GM23248 (cell line): Measurements from ENCODE around the gene ZDHHC6. TPM values are rescaled to one million over a fixed set of nuclear protein-coding genes. Genes with fewer than 3 reads are reported as not detected.

Source experiments
- DNase-seq: peaks from one replicate; pipeline ENCODE4 v3.0.0-alpha.2; 2015
- H2AFZ ChIP-seq: fragments of 200-600 bp; sonication (generic); 2 replicates; pipeline ENCODE4 v1.6.1; 2016; ENCODE audit warnings: antibody characterized with exemption
- H3F3A ChIP-seq: fragments of 200-600 bp; sonication (generic); 2 replicates; pipeline ENCODE4 v1.6.1; 2016; ENCODE audit warnings: mild to moderate bottlenecking, antibody characterized with exemption, mixed run types; ENCODE audit not compliant: insufficient read depth
- H3K27ac ChIP-seq: fragments of 200-600 bp; sonication (generic); 2 replicates; pipeline ENCODE4 v1.5.1; 2016; ENCODE audit warnings: mild to moderate bottlenecking
- H3K27me3 ChIP-seq: fragments of 200-600 bp; sonication (generic); replicated peaks from 2 replicates; pipeline ENCODE4 v1.6.1; 2016; ENCODE audit warnings: mild to moderate bottlenecking; ENCODE audit not compliant: insufficient read depth
- H3K36me3 ChIP-seq: fragments of 200-600 bp; sonication (generic); 2 replicates; pipeline ENCODE4 v1.6.1; 2016; ENCODE audit warnings: low read depth, mild to moderate bottlenecking
- H3K4me1 ChIP-seq: fragments of 200-600 bp; sonication (generic); 2 replicates; pipeline ENCODE4 v1.6.1; 2016; ENCODE audit warnings: mild to moderate bottlenecking; ENCODE audit not compliant: insufficient read depth
- H3K4me2 ChIP-seq: fragments of 200-600 bp; sonication (generic); one replicate; pipeline ENCODE4 v1.6.1; 2016; ENCODE audit warnings: mild to moderate bottlenecking; ENCODE audit not compliant: unreplicated experiment
- H3K4me3 ChIP-seq: fragments of 200-600 bp; sonication (generic); 2 replicates; pipeline ENCODE4 v1.5.1; 2016; ENCODE audit warnings: mild to moderate bottlenecking
- H3K79me2 ChIP-seq: fragments of 200-600 bp; sonication (generic); 2 replicates; pipeline ENCODE4 v1.6.1; 2016; ENCODE audit warnings: mild to moderate bottlenecking; ENCODE audit not compliant: insufficient read depth
- H3K9ac ChIP-seq: fragments of 200-600 bp; sonication (generic); 2 replicates; pipeline ENCODE4 v1.6.1; 2016; ENCODE audit warnings: mild to moderate bottlenecking
- H3K9me2 ChIP-seq: fragments of 200-600 bp; sonication (generic); 2 replicates; pipeline ENCODE4 v1.6.1; 2016; ENCODE audit warnings: mixed run types, mild to moderate bottlenecking, moderate library complexity; ENCODE audit not compliant: insufficient read depth
- H3K9me3 ChIP-seq: fragments of 200-600 bp; sonication (generic); one replicate; pipeline ENCODE4 v1.6.1; 2017; ENCODE audit warnings: low read depth
- H4K20me1 ChIP-seq: fragments of 200-600 bp; sonication (generic); 2 replicates; pipeline ENCODE4 v1.6.0; 2016; ENCODE audit not compliant: insufficient read depth
- EZH2 ChIP-seq: fragments of 200-600 bp; sonication (generic); IDR thresholded peaks from 2 replicates; pipeline ENCODE4 v1.6.1; 2018; ENCODE audit warnings: antibody characterized with exemption, mild to moderate bottlenecking; ENCODE audit not compliant: insufficient read depth, poor library complexity, severe bottlenecking
- EZH2phosphoT487 ChIP-seq: fragments of 200-600 bp; sonication (generic); IDR thresholded peaks from 2 replicates; pipeline ENCODE4 v1.6.1; 2018; ENCODE audit warnings: antibody characterized with exemption, moderate library complexity, mild to moderate bottlenecking, low read depth; ENCODE audit not compliant: insufficient read depth
- WGBS, 2 experiments: methylation state at CpG; one replicate each; pipeline ENCODE4 v1.1.6; 2015 to 2017; ENCODE audit warnings: low lambda C conversion rate in 2 of 2, low coverage in 1 of 2; ENCODE audit errors: missing lambda C conversion rate in 2 of 2; 5-methylcytosine and 5-hydroxymethylcytosine counted together
- in situ Hi-C: fragments of 300-500 bp; cut with MboI; formaldehyde crosslinking; loops from 2 replicates; pipeline ENCODE4 v1.15.0; 2020
- polyA plus RNA-seq: library from polyadenylated mRNA; unstranded; fragments of >200 nt; fragmentation: Nextera tagmentation; extraction: Ambion mirVana; gene quantifications from 2 replicates; pipeline ENCODE4 v1.2.1, GENCODE V29; 2016
- total RNA-seq: library from RNA; depleted of rRNA; stranded (reverse); fragments of >200 nt; shearing (Covaris generic); gene quantifications from 2 replicates; pipeline ENCODE4 v1.2.3, GENCODE V29; 2014

The ZDHHC6 gene
- total and polyA plus RNA-seq, 2 experiments from 2014 or later = 23.6 to 47.1 TPM

GRCh38 chr10:112394475-112394875, 52.2 kb downstream of the ZDHHC6 start:
- H3K79me2 ChIP-seq = no peaks in the 10 kb centered on the region
- peaks cover 6% of the 10 kb centered on the region for H3K4me1 ChIP-seq
- H3K27me3 ChIP-seq = no peaks in the 10 kb centered on the region
- H3K9ac ChIP-seq = no peak overlapping the region
- H3F3A ChIP-seq = no peaks in the 10 kb centered on the region
- no peak overlapping the region for H3K4me3 ChIP-seq
- H3K9me3 ChIP-seq = no peaks in the 10 kb centered on the region
- H3K27ac ChIP-seq = no peak overlapping the region
- 97 to 98% methylated on average over 5 of the region's 5 CpGs for WGBS, 2 experiments
- H3K9me2 ChIP-seq = no peaks in the 10 kb centered on the region
- no peak overlapping the region for H2AFZ ChIP-seq
- no peaks in the 10 kb centered on the region for H3K36me3 ChIP-seq
- TF ChIP-seq EZH2phosphoT487 (no peak), EZH2 (no peak)
- DNase-seq = no peak
- no peaks in the 10 kb centered on the region for H4K20me1 ChIP-seq
- in situ Hi-C loops = no loop called here
- H3K4me2 ChIP-seq = no peak overlapping the region

- in situ Hi-C loops = no loop called here
- TF ChIP-seq EZH2 (no peak), EZH2phosphoT487 (no peak)
- H3F3A ChIP-seq = peaks cover 3% of the 10 kb centered on the region; the same call in 1 of the 2 replicates
Measured at GRCh38 chr10:112393827-112394226, 52.9 kb downstream of the ZDHHC6 start.

GRCh38 chr10:112393341-112393740, 53.4 kb downstream of the ZDHHC6 start:
- Histone ChIP-seq H4K20me1 (no peaks in the 10 kb centered on the region), H3K36me3 (no peaks in the 10 kb centered on the region), H2AFZ (no peak overlapping the region), H3K9ac (no peak overlapping the region), H3K27me3 (no peaks in the 10 kb centered on the region), H3K9me3 (no peaks in the 10 kb centered on the region), H3K79me2 (no peaks in the 10 kb centered on the region), H3K9me2 (no peaks in the 10 kb centered on the region), H3K4me3 (no peak overlapping the region), H3K27ac (no peak overlapping the region), H3K4me1 (peaks cover 15% of the 10 kb centered on the region), H3K4me2 (no peak overlapping the region), H3F3A (peaks cover 3% of the 10 kb centered on the region; the same call in 1 of the 2 replicates)
- TF ChIP-seq EZH2phosphoT487 (no peak), EZH2 (no peak)
- in situ Hi-C loops = no loop called here
- no peak for DNase-seq
- 46 to 66% methylated on average over 1 of the region's 1 CpG for WGBS, 2 experiments

More at GRCh38 chr10:112393827-112394226, 52.9 kb downstream of the ZDHHC6 start:
- Histone ChIP-seq H3K9ac (no peak overlapping the region), H3K9me2 (no peaks in the 10 kb centered on the region), H3K4me3 (no peak overlapping the region), H3K36me3 (no peaks in the 10 kb centered on the region), H4K20me1 (no peaks in the 10 kb centered on the region), H3K4me2 (no peak overlapping the region), H3K4me1 (peaks cover 13% of the 10 kb centered on the region), H2AFZ (no peak overlapping the region), H3K27ac (no peak overlapping the region), H3K9me3 (no peaks in the 10 kb centered on the region), H3K79me2 (no peaks in the 10 kb centered on the region), H3K27me3 (no peaks in the 10 kb centered on the region)
- 81 to 83% methylated on average over 2 of the region's 2 CpGs for WGBS, 2 experiments
- no peak for DNase-seq

- Histone ChIP-seq H3K9me2 (no peaks in the 10 kb centered on the region), H3K4me2 (peak overlapping the region; percentile 71), H3K27me3 (no peaks in the 10 kb centered on the region), H2AFZ (no peak overlapping the region), H3K4me1 (peaks cover 15% of the 10 kb centered on the region), H3K4me3 (no peak overlapping the region), H3K79me2 (no peaks in the 10 kb centered on the region), H3F3A (peaks cover 3% of the 10 kb centered on the region; the same call in 1 of the 2 replicates), H3K36me3 (no peaks in the 10 kb centered on the region), H3K9me3 (no peaks in the 10 kb centered on the region), H3K27ac (0 out of 2 replicates have a peak overlapping the region, but pooled peaks have one; percentile 65), H3K9ac (no peak overlapping the region), H4K20me1 (no peaks in the 10 kb centered on the region)
- in situ Hi-C loops = no loop called here
- 95 to 98% methylated on average over 3 of the region's 3 CpGs for WGBS, 2 experiments
- no peak for TF ChIP-seq EZH2phosphoT487
- TF ChIP-seq EZH2 = no peak
- no peak for DNase-seq
Measured at GRCh38 chr10:112390125-112390703, 56.5 kb downstream of the ZDHHC6 start.
